ENCODE measurements around the gene ENTREP1. TPM values are rescaled to one million over a fixed set of nuclear protein-coding genes. Genes with fewer than 3 reads are reported as not detected.

Gene ENTREP1
- total RNA-seq, 2 donors from 2014 or later, result 6.9 to 10.9 TPM

- WGBS, 2 donors, result 90 to 93% methylated on average over 1 of the region's 1 CpG
Observed at GRCh38 chr9:69342769-69343168, 17.8 kb downstream of the ENTREP1 start.

GRCh38 chr9:69344459-69344858 lies 19.4 kb downstream of the ENTREP1 start:
- Histone ChIP-seq H3K4me3 (no peak overlapping the region), H3K27ac (no peak overlapping the region), H3K4me1 (peaks cover 14% of the 10 kb centered on the region), H3K36me3 (replicated peaks in 1 of 2; ENCODE audit: insufficient read depth in 1 of 2, low read depth in 2 of 2) (no peaks in the 10 kb centered on the region), H3K9me3 (no peaks in the 10 kb centered on the region), H3K27me3 (no peaks in the 10 kb centered on the region)
- ATAC-seq (no peak), DNase-seq (no peak)
- 84 to 90% methylated on average over 4 of the region's 4 CpGs for WGBS, 2 donors
- TF ChIP-seq CTCF (IDR thresholded peaks at IDR 0.05), result no peak
- TF ChIP-seq POLR2A (IDR thresholded peaks at IDR 0.05), result no peak
- intact Hi-C loops (cut with DNase I), result no loop called here

More at GRCh38 chr9:69342769-69343168, 17.8 kb downstream of the ENTREP1 start:
- Histone ChIP-seq H3K4me1 (peaks cover 13% of the 10 kb centered on the region), H3K4me3 (no peak overlapping the region), H3K27me3 (no peaks in the 10 kb centered on the region), H3K9me3 (no peaks in the 10 kb centered on the region), H3K36me3 (replicated peaks in 1 of 2; ENCODE audit: insufficient read depth in 1 of 2, low read depth in 2 of 2) (no peaks in the 10 kb centered on the region), H3K27ac (no peak overlapping the region)
- ATAC-seq (no peak), DNase-seq (no peak)
- intact Hi-C loops (cut with DNase I), result no loop called here
- TF ChIP-seq CTCF (IDR thresholded peaks at IDR 0.05), result no peak
- TF ChIP-seq POLR2A (IDR thresholded peaks at IDR 0.05), result no peak

GRCh38 chr9:69346596-69347390 lies 21.8 kb downstream of the ENTREP1 start:
- peaks cover 14% of the 10 kb centered on the region for H3K4me1 ChIP-seq
- WGBS, 2 donors, result 68 to 79% methylated on average over 6 of the region's 6 CpGs
- no peak overlapping the region for H3K4me3 ChIP-seq
- TF ChIP-seq POLR2A (IDR thresholded peaks at IDR 0.05), result no peak
- TF ChIP-seq CTCF (IDR thresholded peaks at IDR 0.05), result no peak
- DNase-seq (no peak), ATAC-seq (no peak)
- no peaks in the 10 kb centered on the region for H3K27me3 ChIP-seq
- no peak overlapping the region for H3K27ac ChIP-seq
- intact Hi-C loops (cut with DNase I), result no loop called here
- no peaks in the 10 kb centered on the region for H3K9me3 ChIP-seq
- no peaks in the 10 kb centered on the region for H3K36me3 ChIP-seq (replicated peaks in 1 of 2; ENCODE audit: insufficient read depth in 1 of 2, low read depth in 2 of 2)

GRCh38 chr9:69347607-69348006 lies 22.6 kb downstream of the ENTREP1 start:
- Histone ChIP-seq H3K9me3 (no peaks in the 10 kb centered on the region), H3K4me3 (no peak overlapping the region), H3K4me1 (peaks cover 14% of the 10 kb centered on the region), H3K27me3 (no peaks in the 10 kb centered on the region), H3K27ac (no peak overlapping the region), H3K36me3 (replicated peaks in 1 of 2; ENCODE audit: insufficient read depth in 1 of 2, low read depth in 2 of 2) (no peaks in the 10 kb centered on the region)
- no peak for TF ChIP-seq POLR2A (IDR thresholded peaks at IDR 0.05)
- no peak for TF ChIP-seq CTCF (IDR thresholded peaks at IDR 0.05)
- WGBS, 2 donors, result 38 to 51% methylated on average over 1 of the region's 1 CpG
- ATAC-seq (no peak), DNase-seq (no peak)
- intact Hi-C loops (cut with DNase I), result no loop called here

- no peaks in the 10 kb centered on the region for H3K27me3 ChIP-seq
- H3K36me3 ChIP-seq (replicated peaks in 1 of 2; ENCODE audit: insufficient read depth in 1 of 2, low read depth in 2 of 2), result no peaks in the 10 kb centered on the region
- H3K4me1 ChIP-seq, result peaks cover 14% of the 10 kb centered on the region
- intact Hi-C loops (cut with DNase I), result no loop called here
- 96 to 98% methylated on average over 3 of the region's 3 CpGs for WGBS, 2 donors
- H3K9me3 ChIP-seq, result no peaks in the 10 kb centered on the region
- no peak for ATAC-seq
- TF ChIP-seq POLR2A (IDR thresholded peaks at IDR 0.05) (no peak), CTCF (IDR thresholded peaks at IDR 0.05) (no peak)
- no peak for DNase-seq
- H3K27ac ChIP-seq, result no peak overlapping the region
- no peak overlapping the region for H3K4me3 ChIP-seq
Observed at GRCh38 chr9:69351227-69351626, 26.2 kb downstream of the ENTREP1 start.

Data from body of pancreas (tissue), 4 donors.